Heart right ventricle (tissue), 16 donors: ENCODE data around the gene CCDC188. TPM values are rescaled to one million over a fixed set of nuclear protein-coding genes. Genes with fewer than 3 reads are reported as not detected.

Experiments
- ATAC-seq, 8 donors: fragments of 200-7000 bp; cut with Tn5 transposase; one replicate each; pipeline ENCODE4 v1.9.1; 2020; ENCODE audit warnings: mild to moderate bottlenecking in 8 of 8, moderate library complexity in 8 of 8, moderate number of reproducible peaks in 1 of 8
- DNase-seq, 2 donors: peaks; one replicate each; pipeline ENCODE4 v3.0.0-alpha.2; 2020
- H3K27ac ChIP-seq, 10 donors: fragments of 200-600 bp; sonication (generic) in 2 of 10; one replicate each; pipeline versions ENCODE4 v1.5.0 to v1.8.0; 2020 to 2022; ENCODE audit warnings: mild to moderate bottlenecking in 3 of 10
- H3K27me3 ChIP-seq, 7 donors: fragments of 200-600 bp; one replicate each; pipeline ENCODE4 v1.8.0; 2021 to 2022; ENCODE audit warnings: mild to moderate bottlenecking in 2 of 7
- H3K36me3 ChIP-seq, 9 donors: fragments of 200-600 bp; sonication (generic) in 1 of 9; one replicate each; pipeline versions ENCODE4 v1.5.0 to v1.8.0; 2020 to 2022; ENCODE audit warnings: mild to moderate bottlenecking in 2 of 9
- H3K4me1 ChIP-seq, 9 donors: fragments of 200-600 bp; sonication (generic) in 1 of 9; one replicate each; pipeline versions ENCODE4 v1.5.0 to v1.8.0; 2020 to 2022; ENCODE audit warnings: mild to moderate bottlenecking in 4 of 9
- H3K4me3 ChIP-seq, 10 donors: fragments of 200-600 bp; sonication (generic) in 2 of 10; one replicate each; pipeline versions ENCODE4 v1.5.0 to v1.8.0; 2020 to 2022; ENCODE audit warnings: mild to moderate bottlenecking in 7 of 10, moderate library complexity in 2 of 10
- H3K9me3 ChIP-seq, 11 donors: fragments of 200-600 bp in 10 of 11; sonication (generic) in 2 of 11; one replicate each; pipeline versions ENCODE4 v1.5.0 to v1.8.0; 2013 to 2022; ENCODE audit warnings: mild to moderate bottlenecking in 2 of 11, control low read depth in 1 of 11, moderate library complexity in 1 of 11
- WGBS, 2 donors: extraction: QIAGEN DNeasy Blood & Tissue Kit; methylation state at CpG; one replicate each; pipeline ENCODE4 v1.1.7; 2013; ENCODE audit warnings: inconsistent platforms in 1 of 2; 5-methylcytosine and 5-hydroxymethylcytosine counted together
- intact Hi-C, 10 donors: fragments of 100-400 bp; cut with DNase I; formaldehyde crosslinking; loops; one replicate each; pipeline versions ENCODE4 v1.11.1 to v1.14.2; 2022
- microRNA-seq, 2 donors: library from miRNA; unstranded; fragments of <30 nt; microRNA quantifications; one replicate each; pipeline ENCODE4 v1.2.0, GENCODE V29; 2021
- polyA plus RNA-seq, 2 donors: library from polyadenylated mRNA; stranded (reverse); fragments of 200-250 nt; gene quantifications; one replicate each; pipeline ENCODE4 v1.2.3, GENCODE V29; 2013
- total RNA-seq, 10 donors: library from RNA; stranded (reverse); fragmentation: NEBNext Ultra II Directional in 3 of 10; extraction: Animal tissue kit (Norgen Biotek cat#: 25700) in 3 of 10; gene quantifications; one replicate each; pipeline versions ENCODE4 v1.2.1 to v1.2.4, GENCODE V29; 2021 to 2023
- TF ChIP-seq, protein P1 (sequence below), 9 donors: fragments of 200-600 bp; sonication (generic) in 2 of 9; IDR thresholded peaks; one replicate each; pipeline versions ENCODE4 v1.5.0 to v1.8.0; 2021 to 2022; ENCODE audit warnings: antibody characterized with exemption in 9 of 9, mild to moderate bottlenecking in 5 of 9, moderate library complexity in 1 of 9
- donor health status: Arrhythmogenic right ventricular cardiomyopathy.
- donor health status: ischemic (EF 13 %, LVEDD 7.1; RV severe dilation, severe dysfunction).
- donor health status: healthy with polysubstance abuse.
- donor health status: DM: no; HTN: yes; CAD: no.
- donor health status: DM: no; HTN: no; CAD: no.
- donor health status: ischemic (EF 25% LVEDD 6.9; RV normal size, moderate dysfunction).
- donor health status: ischemic (EF 25% LVEDD 5.7; RV mildly dilated, moderate dysfunction).
- donor health status: healthy.
- donor health status: DM: yes; HTN: yes; CAD: no.
- donor health status: Ischemic cardiomyopathy.
- donor health status: ischemic (EF 35%, LVEDD 5.7; RV mildly dilated, moderate dysfunction).
- donor health status: nonischemic (EF 11% LVEDD 7.7; RV severe dilation, severe dysfunction).
- donor health status: DM: yes; HTN: yes; CAD: no.
- donor health status: PGD.
- donor health status: ischemic (EF 29% LVEDD 5.4; RV normal size, mild dysfunction).
- donor health status: nonischemic (EF 23%, LVEDD 6.1; RV moderate dilation, normal function).

CCDC188 gene
- total and polyA plus RNA-seq, 12 donors: 0.15 to 2.3 (median 0.51) TPM; not detected in 3

GRCh38 chr22:20101638-20102037, 49.2 kb downstream of the CCDC188 start:
- H3K9me3 ChIP-seq: peaks cover 0 to 6% (median under 1%) of the 10 kb centered on the region in 11 donors
- WGBS, 2 donors: 86 to 88% methylated on average over 8 of the region's 8 CpGs
- DNase-seq (no peak), ATAC-seq (peak in 1 of 8 donors; percentile 31)
- H3K36me3 ChIP-seq: peaks cover 0 to 99% (median 44%) of the 10 kb centered on the region in 9 donors
- TF ChIP-seq, protein P1, sequence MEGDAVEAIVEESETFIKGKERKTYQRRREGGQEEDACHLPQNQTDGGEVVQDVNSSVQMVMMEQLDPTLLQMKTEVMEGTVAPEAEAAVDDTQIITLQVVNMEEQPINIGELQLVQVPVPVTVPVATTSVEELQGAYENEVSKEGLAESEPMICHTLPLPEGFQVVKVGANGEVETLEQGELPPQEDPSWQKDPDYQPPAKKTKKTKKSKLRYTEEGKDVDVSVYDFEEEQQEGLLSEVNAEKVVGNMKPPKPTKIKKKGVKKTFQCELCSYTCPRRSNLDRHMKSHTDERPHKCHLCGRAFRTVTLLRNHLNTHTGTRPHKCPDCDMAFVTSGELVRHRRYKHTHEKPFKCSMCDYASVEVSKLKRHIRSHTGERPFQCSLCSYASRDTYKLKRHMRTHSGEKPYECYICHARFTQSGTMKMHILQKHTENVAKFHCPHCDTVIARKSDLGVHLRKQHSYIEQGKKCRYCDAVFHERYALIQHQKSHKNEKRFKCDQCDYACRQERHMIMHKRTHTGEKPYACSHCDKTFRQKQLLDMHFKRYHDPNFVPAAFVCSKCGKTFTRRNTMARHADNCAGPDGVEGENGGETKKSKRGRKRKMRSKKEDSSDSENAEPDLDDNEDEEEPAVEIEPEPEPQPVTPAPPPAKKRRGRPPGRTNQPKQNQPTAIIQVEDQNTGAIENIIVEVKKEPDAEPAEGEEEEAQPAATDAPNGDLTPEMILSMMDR (IDR thresholded peaks at IDR 0.05): no peak
- no peak overlapping the region for H3K4me3 ChIP-seq
- intact Hi-C loops: no loop called here
- H3K4me1 ChIP-seq: peaks cover 0 to 4% (median 0%) of the 10 kb centered on the region in 9 donors
- no peaks in the 10 kb centered on the region for H3K27me3 ChIP-seq
- no peak overlapping the region for H3K27ac ChIP-seq

DNA sequence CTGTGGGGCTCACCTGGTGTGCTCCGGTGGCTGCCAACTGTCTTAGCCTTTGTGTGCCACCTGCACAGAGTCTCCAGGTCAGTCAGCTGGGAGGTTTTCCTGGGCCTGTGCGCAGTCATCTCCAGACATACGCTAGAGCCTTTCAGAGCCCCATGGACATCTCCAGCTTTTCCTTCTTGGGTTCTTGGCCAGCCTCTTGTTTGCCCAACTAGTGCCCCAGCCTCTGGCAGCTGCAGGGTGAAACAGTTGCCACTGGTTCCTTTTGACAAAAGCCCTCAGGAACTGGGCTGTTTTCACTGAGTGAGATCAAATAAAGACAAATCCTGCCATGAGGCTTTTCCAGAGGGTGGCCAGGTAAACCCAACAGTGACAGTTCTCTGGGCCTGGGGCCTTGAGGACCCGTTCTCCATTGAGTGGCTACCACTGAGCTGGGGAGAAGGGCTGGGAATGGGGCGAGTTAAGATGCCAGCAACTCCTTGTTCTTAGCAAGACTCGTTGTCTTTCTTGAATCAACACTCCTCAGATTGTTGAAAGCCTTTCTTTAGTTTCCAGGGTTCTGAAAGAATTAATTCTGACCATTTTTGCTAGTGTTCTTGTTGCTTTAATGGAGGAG, 51.6 kb downstream of the CCDC188 start:
- intact Hi-C loops: no loop called here
- no peak overlapping the region for H3K4me3 ChIP-seq
- no peaks in the 10 kb centered on the region for H3K27me3 ChIP-seq
- H3K36me3 ChIP-seq: peaks cover 0 to 99% (median 49%) of the 10 kb centered on the region in 9 donors
- TF ChIP-seq, protein P1 (IDR thresholded peaks at IDR 0.05): no peak
- ATAC-seq: no peak
- H3K9me3 ChIP-seq: peaks cover 0 to 8% (median 3%) of the 10 kb centered on the region in 11 donors
- peaks cover 0 to 4% (median 0%) of the 10 kb centered on the region in 9 donors for H3K4me1 ChIP-seq
- WGBS, 2 donors: 97% methylated on average over 6 of the region's 6 CpGs
- H3K27ac ChIP-seq: no peak overlapping the region
- no peak for DNase-seq

Small RNAs within 50 kb of the gene (microRNA-seq; reads per million reads assigned to microRNA genes)
- gene MIR6816: 0 reads per million in 2 donors

Other genes starting within 250 kb of the CCDC188 start
- gene COMT, start 209.3 kb downstream of the CCDC188 start, total RNA-seq: 100 to 1,000 TPM in 5 of 10 donors, 10 to 100 TPM in 5; 72.5 to 128 (median 101) TPM
- 100 to 1,000 TPM in 1 of 2 donors, 10 to 100 TPM in 1; 42.9 to 273 TPM for gene COMT, start 209.3 kb downstream of the CCDC188 start, polyA plus RNA-seq
- gene TXNRD2, start 209.2 kb downstream of the CCDC188 start, total RNA-seq: 10 to 100 TPM; 28.5 to 59.9 (median 35.0) TPM
- gene TXNRD2, start 209.2 kb downstream of the CCDC188 start, polyA plus RNA-seq: 100 to 1,000 TPM in 1 of 2 donors, 10 to 100 TPM in 1; 25.8 to 103 TPM
- 10 to 100 TPM; 22.2 to 53.5 (median 32.1) TPM for gene ARVCF, start 134.2 kb downstream of the CCDC188 start, total RNA-seq
- gene ARVCF, start 134.2 kb downstream of the CCDC188 start, polyA plus RNA-seq: 10 to 100 TPM; 26.8 to 58.9 TPM
- gene TANGO2, start 129.9 kb downstream of the CCDC188 start, total RNA-seq: 100 to 1,000 TPM in 3 of 10 donors, 10 to 100 TPM in 7; 51.6 to 139 (median 94.2) TPM
- 10 to 100 TPM; 34.1 to 65.8 TPM for gene TANGO2, start 129.9 kb downstream of the CCDC188 start, polyA plus RNA-seq
- gene DGCR8, start 70.8 kb downstream of the CCDC188 start, total RNA-seq: 10 to 100 TPM; 11.4 to 20.0 (median 14.0) TPM
- 10 to 100 TPM in 1 of 2 donors, 1 to 10 TPM in 1; 8.3 to 26.3 TPM for gene DGCR8, start 70.8 kb downstream of the CCDC188 start, polyA plus RNA-seq
- gene RANBP1, start 35.0 kb downstream of the CCDC188 start, total RNA-seq: 10 to 100 TPM; 31.8 to 55.8 (median 38.1) TPM
- 10 to 100 TPM; 39.4 to 71.7 TPM for gene RANBP1, start 35.0 kb downstream of the CCDC188 start, polyA plus RNA-seq
- 10 to 100 TPM; 18.4 to 29.6 (median 25.8) TPM for gene TRMT2A, start 33.8 kb downstream of the CCDC188 start, total RNA-seq
- gene TRMT2A, start 33.8 kb downstream of the CCDC188 start, polyA plus RNA-seq: 10 to 100 TPM; 24.6 to 58.2 TPM
- 10 to 100 TPM; 32.5 to 51.7 (median 37.5) TPM for gene ZDHHC8, start 19.3 kb downstream of the CCDC188 start, total RNA-seq
- gene ZDHHC8, start 19.3 kb downstream of the CCDC188 start, polyA plus RNA-seq: 10 to 100 TPM; 23.2 to 39.4 TPM
- gene RTN4R, start 117.3 kb upstream of the CCDC188 start, total RNA-seq: 1 to 10 TPM in 5 of 10 donors, under 1 TPM in 5; 0.56 to 2.5 (median 0.93) TPM
- 1 to 10 TPM in 1 of 2 donors, under 1 TPM in 1; 0.59 to 1.5 TPM for gene RTN4R, start 117.3 kb upstream of the CCDC188 start, polyA plus RNA-seq
- gene DGCR6L, start 169.0 kb upstream of the CCDC188 start, total RNA-seq: 10 to 100 TPM; 37.9 to 65.9 (median 40.5) TPM
- 10 to 100 TPM; 57.3 to 90.3 TPM for gene DGCR6L, start 169.0 kb upstream of the CCDC188 start, polyA plus RNA-seq
- 1 to 10 TPM; 1.9 to 6.7 (median 4.6) TPM for gene ZNF74, start 243.1 kb upstream of the CCDC188 start, total RNA-seq
- gene ZNF74, start 243.1 kb upstream of the CCDC188 start, polyA plus RNA-seq: 1 to 10 TPM; 1.4 to 2.5 TPM